NAMALWA (cell line): ENCODE results near the gene TNFAIP1.
"Not testable (repeated sequence)": the region's sequence is repeated elsewhere in the genome, so short reads cannot be mapped to it uniquely, and the experiment has no call there.

Experiments
- DNase-seq: peaks from one replicate; pipeline ENCODE4 v3.0.0-alpha.2; 2015; ENCODE audit warnings: low spot score

Gene TNFAIP1, protein sequence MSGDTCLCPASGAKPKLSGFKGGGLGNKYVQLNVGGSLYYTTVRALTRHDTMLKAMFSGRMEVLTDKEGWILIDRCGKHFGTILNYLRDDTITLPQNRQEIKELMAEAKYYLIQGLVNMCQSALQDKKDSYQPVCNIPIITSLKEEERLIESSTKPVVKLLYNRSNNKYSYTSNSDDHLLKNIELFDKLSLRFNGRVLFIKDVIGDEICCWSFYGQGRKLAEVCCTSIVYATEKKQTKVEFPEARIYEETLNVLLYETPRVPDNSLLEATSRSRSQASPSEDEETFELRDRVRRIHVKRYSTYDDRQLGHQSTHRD

DNA sequence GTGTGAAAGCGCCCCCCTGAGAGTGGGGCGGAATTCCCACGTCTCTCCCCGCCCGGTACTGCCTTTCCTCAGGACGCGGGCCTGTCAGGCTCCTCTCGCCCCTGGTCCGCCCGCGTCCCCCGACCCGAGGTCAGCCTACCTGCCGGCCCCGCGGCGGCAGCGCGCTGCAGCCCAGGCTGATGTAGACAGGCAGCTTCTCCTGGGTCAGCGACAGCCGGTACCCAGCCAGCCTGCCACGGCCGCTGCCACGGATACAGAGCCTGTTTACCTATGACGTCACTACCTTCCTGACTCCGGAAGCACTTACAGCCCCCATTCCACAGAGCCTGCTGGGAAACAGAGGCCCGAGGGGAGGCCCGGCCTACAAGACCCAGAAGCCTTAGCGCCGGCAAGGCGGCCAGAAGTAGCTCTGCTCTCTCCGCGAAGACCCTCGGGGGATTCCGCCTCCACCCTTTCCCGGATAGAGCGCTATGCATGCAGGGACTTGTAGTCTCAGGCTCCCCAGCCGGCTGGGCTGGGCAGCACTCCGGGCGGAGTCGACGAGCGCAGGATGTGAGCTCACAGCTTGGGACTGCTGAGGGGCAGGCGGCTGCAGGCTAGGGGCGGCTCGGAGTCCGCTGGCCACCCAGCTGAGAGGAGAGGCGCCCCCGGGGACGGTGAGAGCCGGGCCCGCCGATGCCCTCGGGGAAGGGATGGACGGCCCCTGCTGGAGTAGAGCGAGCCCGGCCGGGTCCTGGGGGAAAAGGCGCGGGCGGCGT lies at the start of gene TNFAIP1, which contains the start of gene IFT20:
Gene TNFAIP1, plus strand, starts transcription at position 561 of the 758 bp plus-strand sequence. CDS start 3,761 bp downstream, outside the sequence.
Gene IFT20, minus strand, starts transcription at position 272 of the 758 bp plus-strand sequence. CDS start 3,487 bp downstream, outside the sequence.
- peak; percentile 100 for DNase-seq

DNA sequence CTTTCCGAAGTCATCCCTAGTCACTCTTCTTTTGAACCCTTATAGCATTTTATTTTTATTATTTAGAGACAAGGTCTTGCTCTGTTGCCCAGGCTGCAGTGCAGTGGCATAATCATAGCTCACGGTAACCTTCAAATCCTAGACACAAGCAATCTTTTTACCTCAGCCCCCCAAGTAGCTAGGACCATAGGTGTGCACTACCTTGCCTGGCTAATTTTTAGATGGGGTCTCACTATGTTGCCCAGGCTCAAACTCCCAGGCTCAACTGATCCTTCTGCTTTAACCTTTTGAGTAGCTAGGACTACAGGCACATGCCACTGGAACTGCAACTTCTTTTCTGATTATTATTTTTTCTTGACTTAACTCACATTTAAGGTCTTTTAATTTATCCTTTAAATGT lies 49.6 kb upstream of the TNFAIP1 start:
- DNase-seq, result no peak

DNA sequence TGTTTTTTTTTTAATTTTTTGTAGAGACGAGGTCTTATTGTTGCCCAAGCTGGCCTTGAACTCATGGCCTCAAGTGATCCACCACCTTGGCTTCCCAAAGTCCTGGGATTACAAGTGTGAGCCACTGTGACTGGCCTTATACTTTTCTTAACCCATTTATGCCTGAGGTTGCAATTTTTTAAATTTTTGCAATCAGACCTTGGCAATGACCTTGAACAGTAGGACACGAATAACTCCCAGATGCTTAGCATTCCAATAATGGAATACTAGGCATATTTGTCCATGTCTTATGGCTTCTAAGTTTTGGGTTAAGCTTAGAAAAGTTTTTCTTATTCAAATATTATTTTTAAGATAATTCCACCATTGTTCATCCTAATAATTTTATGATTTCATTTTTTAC lies 44.9 kb upstream of the TNFAIP1 start:
- DNase-seq, result no peak

DNA sequence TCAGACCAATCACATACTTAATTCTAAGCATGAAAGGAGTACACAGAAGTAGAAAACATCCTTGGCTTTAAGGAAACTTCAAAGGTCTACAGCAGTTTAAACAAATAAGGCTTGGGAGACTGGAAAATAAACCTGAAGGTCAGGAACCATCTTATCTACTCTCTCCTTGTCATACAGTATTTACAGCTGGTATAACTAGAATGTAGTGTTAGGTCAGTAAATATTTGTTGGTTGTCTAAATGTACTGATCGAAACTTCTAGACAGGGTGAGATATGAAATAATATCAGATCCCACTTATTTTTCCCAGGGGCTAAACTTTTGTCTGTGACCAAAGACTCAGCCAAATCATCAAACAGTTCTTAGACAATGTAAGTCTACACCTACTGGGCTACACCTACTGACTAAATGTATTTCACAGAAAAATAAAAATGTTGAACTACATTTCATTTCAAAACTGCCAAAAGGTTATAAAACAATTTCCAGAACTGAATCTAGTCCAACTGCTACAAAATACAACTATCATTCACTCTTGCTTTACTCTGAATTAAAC lies 43.7 kb upstream of the TNFAIP1 start:
- no peak for DNase-seq

- DNase-seq, result not testable (repeated sequence)
Measured at GRCh38 chr17:28292878-28293277, 42.7 kb upstream of the TNFAIP1 start.

GRCh38 chr17:28293994-28294393 lies 41.6 kb upstream of the TNFAIP1 start:
- no peak for DNase-seq

- no peak for DNase-seq
Measured at GRCh38 chr17:28295677-28296578, 39.6 kb upstream of the TNFAIP1 start.

DNA sequence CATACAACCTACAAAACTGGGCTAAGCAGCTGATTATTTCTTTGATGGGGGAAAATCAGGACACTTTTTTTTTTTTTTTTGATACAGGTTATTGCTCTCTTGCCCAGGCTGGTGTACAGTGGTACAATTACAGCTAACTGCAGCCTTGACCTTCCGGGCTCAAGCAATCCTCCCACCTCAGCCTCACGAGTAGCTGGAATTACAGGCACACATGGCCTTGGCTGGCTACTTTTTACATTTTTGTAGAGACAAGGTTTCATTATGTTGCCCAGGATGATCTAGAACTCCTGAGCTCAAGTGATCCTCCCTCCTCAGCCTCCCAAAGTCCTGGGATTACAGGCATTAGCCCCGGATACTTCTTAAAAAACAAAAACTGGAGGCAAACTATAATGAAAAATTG lies 37.1 kb upstream of the TNFAIP1 start:
- DNase-seq, result no peak

DNA sequence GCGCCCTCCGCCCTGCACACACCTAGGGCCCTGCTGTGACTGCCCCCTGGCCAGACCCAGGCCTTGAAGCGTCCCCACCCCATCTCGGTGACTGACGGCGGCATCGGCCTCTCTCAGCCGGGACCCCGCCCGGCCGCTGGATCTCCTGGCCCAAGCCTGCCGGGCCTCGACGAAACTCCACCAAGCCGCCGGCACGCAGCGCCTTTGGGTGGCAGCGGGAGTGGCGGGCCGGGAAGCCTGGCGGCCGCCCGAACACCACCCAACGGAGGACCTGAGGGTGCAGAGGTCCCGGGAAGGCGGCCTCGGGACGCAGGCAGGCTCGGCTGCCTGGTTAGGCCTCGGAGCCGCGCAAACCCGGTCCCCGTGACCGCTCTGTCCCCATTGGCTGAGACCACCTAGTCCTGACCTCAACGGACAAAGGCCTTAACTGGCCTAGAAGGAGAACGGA lies 28.6 kb upstream of the TNFAIP1 start:
- no peak for DNase-seq

DNA sequence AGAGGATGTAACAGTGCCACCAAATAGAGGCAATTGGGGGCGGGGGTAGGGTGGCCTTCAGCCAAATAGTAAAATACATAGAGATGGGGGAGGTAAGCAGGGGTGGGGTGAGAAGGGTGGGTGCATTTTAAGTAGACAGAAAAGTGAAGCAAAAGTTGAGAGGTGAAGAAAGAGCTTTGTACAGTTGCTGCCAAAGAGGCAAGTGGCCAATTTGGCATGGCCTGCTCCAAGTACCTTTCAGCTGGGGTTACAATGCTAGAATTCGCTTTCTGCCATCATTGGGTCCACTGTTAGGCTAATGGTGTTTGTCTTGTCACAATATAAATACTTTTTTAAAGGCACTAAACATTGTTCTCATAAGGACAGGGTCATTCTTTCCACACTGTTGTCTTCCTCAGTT lies 21.7 kb upstream of the TNFAIP1 start:
- DNase-seq, result no peak

DNA sequence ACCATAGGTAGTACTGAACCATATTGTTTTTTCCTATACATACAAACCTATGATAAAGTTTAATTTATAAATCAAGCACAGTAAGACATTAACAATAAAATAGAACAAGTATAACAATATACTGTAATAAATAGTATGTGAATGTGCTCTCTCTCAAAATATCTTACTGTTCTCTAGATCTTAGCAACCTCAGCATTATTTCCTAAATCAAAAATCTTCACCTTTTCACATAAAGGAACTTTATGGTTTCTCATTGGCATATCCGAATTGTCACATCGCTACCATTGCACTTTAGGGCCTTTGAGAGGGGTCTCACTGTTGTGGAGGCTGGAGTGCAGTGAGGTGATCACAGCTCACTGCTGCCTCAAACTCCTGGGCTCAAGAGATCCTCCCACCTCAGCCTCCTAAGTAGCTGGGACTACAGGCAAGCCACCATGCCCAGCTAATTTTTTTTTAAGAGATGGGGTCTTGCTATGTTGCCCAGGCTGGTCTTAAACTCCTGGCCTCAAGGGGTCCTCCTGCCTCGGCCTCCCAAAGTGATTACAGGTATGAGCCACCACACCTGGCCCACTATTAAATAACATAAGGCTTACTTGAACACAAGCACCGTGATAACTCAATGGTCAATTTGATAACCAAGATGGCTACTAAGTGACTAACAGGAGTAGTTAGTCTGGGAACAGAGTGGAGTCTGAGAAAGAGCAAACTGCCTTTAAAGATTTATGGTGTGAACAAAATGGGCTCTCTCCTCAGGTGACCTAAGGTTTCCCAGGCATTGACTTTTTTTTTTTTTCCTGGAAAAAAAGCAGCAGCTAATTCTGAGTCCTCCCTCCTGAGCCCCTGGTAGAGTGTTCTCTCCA lies 19.5 kb upstream of the TNFAIP1 start:
- DNase-seq, result no peak

GRCh38 chr17:28317099-28317965 lies 18.2 kb upstream of the TNFAIP1 start:
- DNase-seq, result no peak

DNA sequence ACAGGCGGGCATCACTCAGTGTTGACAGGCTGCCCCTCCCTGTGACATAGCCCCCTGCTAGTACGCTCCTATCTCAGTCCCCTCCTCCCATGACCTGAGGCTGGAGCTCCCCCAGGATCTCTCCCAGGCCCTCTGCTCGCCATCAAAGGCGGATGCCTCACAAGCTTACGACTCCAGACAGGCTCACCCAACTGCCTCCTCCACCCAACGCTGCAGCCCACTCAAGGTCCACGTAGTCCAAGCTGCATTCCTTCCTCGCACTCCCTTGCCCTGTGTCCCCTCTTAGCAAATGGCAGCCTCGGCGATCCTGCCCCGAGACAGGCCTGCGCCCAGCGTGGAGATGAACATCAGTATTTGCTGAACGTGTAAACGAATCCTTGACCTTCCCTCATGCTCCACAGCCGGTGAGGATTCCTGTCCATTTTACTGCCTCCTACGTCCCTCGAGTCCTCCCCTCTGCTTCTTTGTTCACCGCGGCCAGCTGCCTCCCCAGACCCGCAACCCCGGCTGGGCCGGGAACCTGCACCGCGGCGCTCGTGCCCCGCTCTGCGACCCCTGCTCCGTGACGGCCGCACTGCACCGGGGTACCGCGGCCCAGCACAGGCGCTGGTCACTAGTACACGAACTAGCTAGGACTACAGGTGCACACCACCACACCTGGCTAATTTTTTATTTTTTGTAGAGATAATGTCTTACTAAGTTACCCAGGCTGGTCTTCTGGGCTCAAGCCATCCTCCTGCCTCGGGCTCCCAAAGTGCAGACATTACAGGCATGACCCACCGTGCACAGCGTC lies 17.4 kb upstream of the TNFAIP1 start:
- no peak for DNase-seq

DNA sequence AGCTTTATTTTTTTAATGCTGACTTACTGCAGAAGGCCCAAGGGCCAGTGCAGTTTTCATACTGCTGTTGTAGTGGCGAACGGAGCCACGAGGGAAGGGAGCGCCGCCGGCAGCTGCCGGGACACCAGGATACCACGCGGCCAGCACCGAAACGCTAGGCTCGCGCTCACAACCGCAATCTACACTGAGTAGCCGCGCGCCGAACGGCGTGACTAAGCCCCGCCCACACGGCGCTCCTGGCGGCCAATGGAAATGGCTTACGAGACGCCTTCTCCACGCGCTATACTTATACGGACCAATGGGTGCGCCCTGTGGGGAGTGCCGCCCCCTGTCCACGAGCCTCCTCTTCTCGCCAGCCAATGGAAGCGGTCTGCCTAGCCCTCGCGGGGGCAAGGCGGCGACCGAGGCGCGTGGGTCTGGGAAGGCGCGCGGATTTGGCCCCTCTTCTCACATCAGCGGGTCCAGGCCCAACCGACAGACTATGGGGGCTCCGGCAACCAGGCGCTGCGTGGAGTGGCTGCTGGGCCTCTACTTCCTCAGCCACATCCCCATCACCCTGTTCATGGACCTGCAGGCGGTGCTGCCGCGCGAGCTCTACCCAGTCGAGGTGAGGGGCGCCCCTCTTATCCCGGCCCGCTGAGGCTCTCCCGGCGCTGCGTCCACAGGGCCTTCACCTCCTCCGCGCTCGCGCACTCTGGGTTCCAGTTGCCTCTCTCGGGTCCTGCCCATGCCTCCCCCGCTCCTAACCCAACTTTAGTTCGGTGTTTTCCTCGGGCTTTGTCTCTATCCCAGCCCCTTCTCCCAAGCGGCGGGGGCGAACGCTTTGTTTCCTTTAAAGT lies 16.6 kb upstream of the TNFAIP1 start, which contains the start of gene TMEM97:
Gene TMEM97, plus strand, starts transcription at position 442 of the 839 bp plus-strand sequence. Its CDS starts 40 bp downstream, at position 482.
- DNase-seq, result peak; percentile 98

- DNase-seq, result no peak
Measured at GRCh38 chr17:28319598-28319935, 16.0 kb upstream of the TNFAIP1 start.

GRCh38 chr17:28320215-28321061 lies 15.1 kb upstream of the TNFAIP1 start:
- no peak for DNase-seq

GRCh38 chr17:28324267-28324745 lies 11.3 kb upstream of the TNFAIP1 start:
- no peak for DNase-seq
